ENCODE results near the gene SLC26A6. TPM values are rescaled to one million over a fixed set of nuclear protein-coding genes. Genes with fewer than 3 reads are reported as not detected.

SLC26A6 gene
- total and polyA plus RNA-seq, 10 of the 15 experiments (the other 5 are each of a cell fraction or from before 2014, with no cell fraction given) = 2.1 to 24.9 (median 13.3) TPM

DNA sequence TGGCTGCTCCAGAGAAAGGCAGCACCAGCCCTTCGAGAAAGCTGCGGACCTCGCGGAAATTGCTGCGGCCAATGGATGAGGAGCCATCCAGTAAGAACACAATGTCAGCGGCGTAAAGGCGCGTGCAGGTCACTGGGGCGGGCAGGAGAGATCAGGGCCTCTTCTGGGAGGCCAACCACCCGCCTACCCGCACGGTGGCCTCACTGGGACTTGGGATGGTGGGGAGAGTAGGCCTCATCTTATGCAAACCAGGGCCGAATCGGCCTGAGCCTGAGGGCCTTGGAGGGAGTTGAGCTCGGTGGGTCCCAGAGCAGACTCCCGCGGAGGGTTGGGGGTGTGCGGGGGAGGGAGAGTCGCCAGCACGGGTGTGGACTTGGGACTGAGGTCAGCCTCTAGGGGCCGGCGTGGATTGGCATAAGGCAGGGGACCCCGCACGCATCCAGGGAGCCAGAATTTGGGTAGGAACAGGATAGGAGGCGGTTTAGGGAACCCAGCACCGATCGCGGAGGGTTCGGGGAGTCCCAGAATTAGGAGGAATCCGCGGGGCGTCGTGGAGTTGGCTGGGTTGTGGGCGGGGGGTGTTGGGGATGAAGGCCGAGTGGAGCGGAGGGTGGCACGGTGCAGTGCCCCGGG is 40.7 kb downstream of the SLC26A6 start (continued):
- TF ChIP-seq, protein P1, sequence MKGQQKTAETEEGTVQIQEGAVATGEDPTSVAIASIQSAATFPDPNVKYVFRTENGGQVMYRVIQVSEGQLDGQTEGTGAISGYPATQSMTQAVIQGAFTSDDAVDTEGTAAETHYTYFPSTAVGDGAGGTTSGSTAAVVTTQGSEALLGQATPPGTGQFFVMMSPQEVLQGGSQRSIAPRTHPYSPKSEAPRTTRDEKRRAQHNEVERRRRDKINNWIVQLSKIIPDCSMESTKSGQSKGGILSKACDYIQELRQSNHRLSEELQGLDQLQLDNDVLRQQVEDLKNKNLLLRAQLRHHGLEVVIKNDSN (IDR thresholded peaks at IDR 0.05; ENCODE audit: borderline replicate concordance, extremely low read length, insufficient read depth, low read depth, low read length) = no peak
- TF ChIP-seq EZH2 (IDR thresholded peaks at IDR 0.05; ENCODE audit: borderline replicate concordance, control insufficient read depth, low read depth, low read length) = no peak
- no peak for TF ChIP-seq SIX5 (IDR thresholded peaks at IDR 0.05; ENCODE audit: low read depth, low read length, severe bottlenecking)
- no peak for TF ChIP-seq SPI1 (IDR thresholded peaks at IDR 0.05; ENCODE audit: borderline replicate concordance, insufficient read depth, low read depth, low read length)
- no peak for TF ChIP-seq ZNF384 (IDR thresholded peaks at IDR 0.05; ENCODE audit: borderline replicate concordance, low read depth, low read length)
- no peak for TF ChIP-seq BACH1 (IDR thresholded peaks at IDR 0.05; ENCODE audit: borderline replicate concordance)
- TF ChIP-seq ASH2L (IDR thresholded peaks at IDR 0.05; ENCODE audit: borderline replicate concordance, low read depth) = no peak

DNA sequence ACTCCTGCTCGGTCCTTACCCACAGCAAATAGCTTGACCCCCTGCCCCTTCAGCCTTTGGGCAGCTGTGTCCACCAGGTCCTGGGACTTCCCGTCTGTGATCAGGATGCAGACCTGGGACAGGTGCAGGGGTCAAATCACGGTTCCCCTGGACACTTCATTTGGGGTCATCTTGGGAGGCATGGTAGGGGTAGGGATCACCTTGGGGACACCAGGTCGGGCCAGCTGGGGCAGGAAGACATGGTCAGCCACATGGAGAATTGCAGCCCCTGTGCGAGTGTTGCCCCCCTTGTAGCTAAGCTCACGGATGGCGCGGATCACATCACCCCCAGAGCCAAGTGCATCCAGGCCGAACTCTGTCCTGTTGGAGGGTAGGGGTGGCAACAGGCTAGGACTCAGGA is 41.9 kb downstream of the SLC26A6 start:
- 67% methylated on average over 9 of the region's 9 CpGs for WGBS (ENCODE audit: insufficient coverage, insufficient replicate concordance, low lambda C conversion rate, missing lambda C conversion rate)
- Histone ChIP-seq H3K9me3 (replicated peaks; ENCODE audit: control insufficient read depth, insufficient read depth, low read length) (no peaks in the 10 kb centered on the region), H3K9ac (ENCODE audit: control insufficient read depth, insufficient read depth, low read length) (no peak overlapping the region), H3K27ac (ENCODE audit: control insufficient read depth, insufficient read depth) (no peak overlapping the region), H3K27me3 (replicated peaks in 1 of 2; ENCODE audit: control insufficient read depth in 2 of 2, insufficient read depth in 2 of 2, low read length in 1 of 2) (peaks cover 0 to 9% of the 10 kb centered on the region in 2 experiments; a peak in 2 of 4 replicates), H3K4me2 (ENCODE audit: control insufficient read depth, insufficient read depth) (no peak overlapping the region), H3K36me3 (ENCODE audit: control insufficient read depth in 2 of 2, insufficient read depth in 2 of 2, low read length in 1 of 2) (peaks cover 0 to 2% of the 10 kb centered on the region in 2 experiments; a peak in 2 of 4 replicates), H2AFZ (ENCODE audit: control insufficient read depth, low read depth, low read length) (no peak overlapping the region), H3K4me3 (no peak overlapping the region), H4K20me1 (ENCODE audit: control insufficient read depth, insufficient read depth) (no peaks in the 10 kb centered on the region), H3K4me1 (ENCODE audit: control insufficient read depth, insufficient read depth, low read length) (no peaks in the 10 kb centered on the region; the same call in 1 of the 2 replicates), H3K79me2 (ENCODE audit: control insufficient read depth, insufficient read depth, low read length) (no peaks in the 10 kb centered on the region)
- intact Hi-C loops (cut with micrococcal nuclease; ENCODE audit: unreplicated experiment) = no loop called here
- ChIA-PET POLR2A (no interaction called here), SMC1A (ENCODE audit: uncharacterized antibody, unreplicated experiment) (no interaction called here), CTCF (no interaction called here), RAD21 (ENCODE audit: unreplicated experiment) (no interaction called here)
- no TSS peak for BruUV-seq (replicated peaks)
- no peak for FAIRE-seq
- in situ Hi-C loops (cut with MboI) = no loop called here
- no peak for DNase-seq (ENCODE audit: low read depth, low spot score)
- ATAC-seq = no peak
- TF ChIP-seq HDGF (IDR thresholded peaks at IDR 0.05) (no peak), SIN3A (IDR thresholded peaks at IDR 0.05; ENCODE audit: low read depth, low read length) (no peak), HDAC6 (IDR thresholded peaks at IDR 0.05; ENCODE audit: unreplicated experiment) (no peak), ZNF592 (IDR thresholded peaks at IDR 0.05) (no peak), HDAC2 (IDR thresholded peaks at IDR 0.05) (no peak)
- TF ChIP-seq, protein P2, sequence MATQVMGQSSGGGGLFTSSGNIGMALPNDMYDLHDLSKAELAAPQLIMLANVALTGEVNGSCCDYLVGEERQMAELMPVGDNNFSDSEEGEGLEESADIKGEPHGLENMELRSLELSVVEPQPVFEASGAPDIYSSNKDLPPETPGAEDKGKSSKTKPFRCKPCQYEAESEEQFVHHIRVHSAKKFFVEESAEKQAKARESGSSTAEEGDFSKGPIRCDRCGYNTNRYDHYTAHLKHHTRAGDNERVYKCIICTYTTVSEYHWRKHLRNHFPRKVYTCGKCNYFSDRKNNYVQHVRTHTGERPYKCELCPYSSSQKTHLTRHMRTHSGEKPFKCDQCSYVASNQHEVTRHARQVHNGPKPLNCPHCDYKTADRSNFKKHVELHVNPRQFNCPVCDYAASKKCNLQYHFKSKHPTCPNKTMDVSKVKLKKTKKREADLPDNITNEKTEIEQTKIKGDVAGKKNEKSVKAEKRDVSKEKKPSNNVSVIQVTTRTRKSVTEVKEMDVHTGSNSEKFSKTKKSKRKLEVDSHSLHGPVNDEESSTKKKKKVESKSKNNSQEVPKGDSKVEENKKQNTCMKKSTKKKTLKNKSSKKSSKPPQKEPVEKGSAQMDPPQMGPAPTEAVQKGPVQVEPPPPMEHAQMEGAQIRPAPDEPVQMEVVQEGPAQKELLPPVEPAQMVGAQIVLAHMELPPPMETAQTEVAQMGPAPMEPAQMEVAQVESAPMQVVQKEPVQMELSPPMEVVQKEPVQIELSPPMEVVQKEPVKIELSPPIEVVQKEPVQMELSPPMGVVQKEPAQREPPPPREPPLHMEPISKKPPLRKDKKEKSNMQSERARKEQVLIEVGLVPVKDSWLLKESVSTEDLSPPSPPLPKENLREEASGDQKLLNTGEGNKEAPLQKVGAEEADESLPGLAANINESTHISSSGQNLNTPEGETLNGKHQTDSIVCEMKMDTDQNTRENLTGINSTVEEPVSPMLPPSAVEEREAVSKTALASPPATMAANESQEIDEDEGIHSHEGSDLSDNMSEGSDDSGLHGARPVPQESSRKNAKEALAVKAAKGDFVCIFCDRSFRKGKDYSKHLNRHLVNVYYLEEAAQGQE (IDR thresholded peaks at IDR 0.05; ENCODE audit: low read depth, low read length) = no peak
